ENCODE data around the gene GLRX3.

DNA sequence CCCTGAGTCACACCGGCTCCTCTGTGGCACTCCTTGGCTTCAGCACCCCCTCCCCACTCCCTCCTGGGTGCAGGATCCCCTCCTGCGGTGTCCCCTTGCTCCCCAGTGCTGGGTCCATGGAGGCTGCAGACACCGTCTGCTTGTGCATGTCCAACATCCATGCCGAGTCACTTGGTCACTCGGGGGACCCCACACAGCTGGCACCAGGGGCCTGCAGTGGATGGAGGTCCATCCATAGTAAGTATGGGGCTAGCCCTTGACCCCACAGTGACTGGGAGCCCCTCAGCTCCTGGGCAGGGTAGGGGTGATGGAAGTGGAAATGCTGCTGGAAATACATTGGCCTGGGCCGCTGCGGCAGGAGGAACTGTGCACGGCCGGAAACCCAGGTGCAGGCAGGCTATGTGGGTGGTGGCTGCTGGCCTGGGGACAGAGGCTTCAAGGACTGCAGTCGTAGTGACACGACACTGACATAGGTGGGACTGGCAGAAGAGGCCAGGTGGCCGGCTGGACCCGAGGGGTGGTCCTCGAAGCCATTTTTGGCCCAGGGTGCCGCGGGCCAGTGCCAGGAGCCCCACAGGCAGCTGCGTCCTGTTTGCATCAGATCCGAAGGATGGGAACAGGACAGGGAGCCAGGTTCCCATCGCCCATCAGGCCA, 58.9 kb downstream of the GLRX3 start:
- no peak for TF ChIP-seq JUN (CRISPR knock-in tag; IDR thresholded peaks at IDR 0.05)
- TF ChIP-seq ZNF416 (CRISPR knock-in tag; IDR thresholded peaks at IDR 0.05) = no peak
- TF ChIP-seq, protein P1, sequence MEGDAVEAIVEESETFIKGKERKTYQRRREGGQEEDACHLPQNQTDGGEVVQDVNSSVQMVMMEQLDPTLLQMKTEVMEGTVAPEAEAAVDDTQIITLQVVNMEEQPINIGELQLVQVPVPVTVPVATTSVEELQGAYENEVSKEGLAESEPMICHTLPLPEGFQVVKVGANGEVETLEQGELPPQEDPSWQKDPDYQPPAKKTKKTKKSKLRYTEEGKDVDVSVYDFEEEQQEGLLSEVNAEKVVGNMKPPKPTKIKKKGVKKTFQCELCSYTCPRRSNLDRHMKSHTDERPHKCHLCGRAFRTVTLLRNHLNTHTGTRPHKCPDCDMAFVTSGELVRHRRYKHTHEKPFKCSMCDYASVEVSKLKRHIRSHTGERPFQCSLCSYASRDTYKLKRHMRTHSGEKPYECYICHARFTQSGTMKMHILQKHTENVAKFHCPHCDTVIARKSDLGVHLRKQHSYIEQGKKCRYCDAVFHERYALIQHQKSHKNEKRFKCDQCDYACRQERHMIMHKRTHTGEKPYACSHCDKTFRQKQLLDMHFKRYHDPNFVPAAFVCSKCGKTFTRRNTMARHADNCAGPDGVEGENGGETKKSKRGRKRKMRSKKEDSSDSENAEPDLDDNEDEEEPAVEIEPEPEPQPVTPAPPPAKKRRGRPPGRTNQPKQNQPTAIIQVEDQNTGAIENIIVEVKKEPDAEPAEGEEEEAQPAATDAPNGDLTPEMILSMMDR (IDR thresholded peaks at IDR 0.05) = no peak
- TF ChIP-seq ZNF121 (CRISPR knock-in tag; IDR thresholded peaks at IDR 0.05) = no peak
- TF ChIP-seq E2F5 (CRISPR knock-in tag; IDR thresholded peaks at IDR 0.05) = no peak
- TF ChIP-seq FOXJ3 (CRISPR knock-in tag; IDR thresholded peaks at IDR 0.05; ENCODE audit: borderline replicate concordance) = no peak
- TF ChIP-seq, protein P2, sequence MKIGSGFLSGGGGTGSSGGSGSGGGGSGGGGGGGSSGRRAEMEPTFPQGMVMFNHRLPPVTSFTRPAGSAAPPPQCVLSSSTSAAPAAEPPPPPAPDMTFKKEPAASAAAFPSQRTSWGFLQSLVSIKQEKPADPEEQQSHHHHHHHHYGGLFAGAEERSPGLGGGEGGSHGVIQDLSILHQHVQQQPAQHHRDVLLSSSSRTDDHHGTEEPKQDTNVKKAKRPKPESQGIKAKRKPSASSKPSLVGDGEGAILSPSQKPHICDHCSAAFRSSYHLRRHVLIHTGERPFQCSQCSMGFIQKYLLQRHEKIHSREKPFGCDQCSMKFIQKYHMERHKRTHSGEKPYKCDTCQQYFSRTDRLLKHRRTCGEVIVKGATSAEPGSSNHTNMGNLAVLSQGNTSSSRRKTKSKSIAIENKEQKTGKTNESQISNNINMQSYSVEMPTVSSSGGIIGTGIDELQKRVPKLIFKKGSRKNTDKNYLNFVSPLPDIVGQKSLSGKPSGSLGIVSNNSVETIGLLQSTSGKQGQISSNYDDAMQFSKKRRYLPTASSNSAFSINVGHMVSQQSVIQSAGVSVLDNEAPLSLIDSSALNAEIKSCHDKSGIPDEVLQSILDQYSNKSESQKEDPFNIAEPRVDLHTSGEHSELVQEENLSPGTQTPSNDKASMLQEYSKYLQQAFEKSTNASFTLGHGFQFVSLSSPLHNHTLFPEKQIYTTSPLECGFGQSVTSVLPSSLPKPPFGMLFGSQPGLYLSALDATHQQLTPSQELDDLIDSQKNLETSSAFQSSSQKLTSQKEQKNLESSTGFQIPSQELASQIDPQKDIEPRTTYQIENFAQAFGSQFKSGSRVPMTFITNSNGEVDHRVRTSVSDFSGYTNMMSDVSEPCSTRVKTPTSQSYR (CRISPR knock-in tag; IDR thresholded peaks at IDR 0.05) = no peak
- no peak for TF ChIP-seq ATF1 (CRISPR knock-in tag; IDR thresholded peaks at IDR 0.05)
- no peak for TF ChIP-seq E2F4 (CRISPR knock-in tag; IDR thresholded peaks at IDR 0.05; ENCODE audit: borderline replicate concordance, low read depth)
- TF ChIP-seq GTF2I (CRISPR knock-in tag; conservative IDR thresholded peaks at IDR 0.05) = no peak
- no peak for TF ChIP-seq ELF4 (CRISPR knock-in tag; IDR thresholded peaks at IDR 0.05; ENCODE audit: low read depth)
- no peak for TF ChIP-seq ESRRA (CRISPR knock-in tag; IDR thresholded peaks at IDR 0.05; ENCODE audit: borderline replicate concordance)
- TF ChIP-seq TP53 (CRISPR knock-in tag; IDR thresholded peaks at IDR 0.05) = no peak
